ENCODE measurements around the gene FAM184B.

The FAM184B gene

GRCh38 chr4:17771284-17771908 lies 10.0 kb downstream of the FAM184B start:
- no peak for DNase-seq

GRCh38 chr4:17770845-17771244 lies 10.6 kb downstream of the FAM184B start:
- DNase-seq = no peak

GRCh38 chr4:17769406-17770174 lies 11.8 kb downstream of the FAM184B start:
- DNase-seq = no peak

- no peak for DNase-seq
Measured at GRCh38 chr4:17766826-17767458, 14.5 kb downstream of the FAM184B start.

- DNase-seq = no peak
Measured at GRCh38 chr4:17765514-17766286, 15.7 kb downstream of the FAM184B start.

- DNase-seq = no peak
Measured at GRCh38 chr4:17763931-17764330, 17.5 kb downstream of the FAM184B start.

GRCh38 chr4:17763416-17763815 lies 18.0 kb downstream of the FAM184B start:
- no peak for DNase-seq

GRCh38 chr4:17762726-17763125 lies 18.7 kb downstream of the FAM184B start:
- DNase-seq = no peak

GRCh38 chr4:17761062-17761461 lies 20.4 kb downstream of the FAM184B start:
- DNase-seq = no peak

- no peak for DNase-seq
Measured at GRCh38 chr4:17760626-17761025, 20.8 kb downstream of the FAM184B start.

GRCh38 chr4:17758485-17758884 lies 22.9 kb downstream of the FAM184B start:
- DNase-seq = no peak

- DNase-seq = no peak
Measured at GRCh38 chr4:17757621-17758020, 23.8 kb downstream of the FAM184B start.

GRCh38 chr4:17753646-17754045 lies 27.8 kb downstream of the FAM184B start:
- no peak for DNase-seq

- no peak for DNase-seq
Measured at GRCh38 chr4:17740702-17741101, 40.7 kb downstream of the FAM184B start.

GRCh38 chr4:17736484-17736883 lies 44.9 kb downstream of the FAM184B start:
- DNase-seq = no peak

GRCh38 chr4:17726911-17727310 lies 54.5 kb downstream of the FAM184B start:
- DNase-seq = no peak

- DNase-seq = no peak
Measured at GRCh38 chr4:17723648-17724047, 57.8 kb downstream of the FAM184B start.

- DNase-seq = no peak
Measured at GRCh38 chr4:17722356-17722700, 59.1 kb downstream of the FAM184B start.

- no peak for DNase-seq
Measured at GRCh38 chr4:17721496-17722355, 59.7 kb downstream of the FAM184B start.

- DNase-seq = no peak
Measured at GRCh38 chr4:17719106-17719505, 62.3 kb downstream of the FAM184B start.

- DNase-seq = no peak
Measured at GRCh38 chr4:17718471-17718870, 63.0 kb downstream of the FAM184B start.

- no peak for DNase-seq
Measured at GRCh38 chr4:17717301-17717700, 64.1 kb downstream of the FAM184B start.

- DNase-seq = no peak
Measured at GRCh38 chr4:17715511-17715910, 65.9 kb downstream of the FAM184B start.

Data from NCI-H526 treated with DMSO at 0.1 percent for 48 hours (cell line).